Gastroesophageal sphincter (tissue), 4 donors: Measurements from ENCODE around the gene CHKA. TPM values are rescaled to one million over a fixed set of nuclear protein-coding genes. Genes with fewer than 3 reads are reported as not detected.
A peak's percentile ranks its signal among the peaks of the same experiment; 100 is the strongest.

Experiments used
- ATAC-seq: fragments of 150-250 bp; one replicate; pipeline ENCODE4 v1.9.1; 2016; ENCODE audit warnings: mild to moderate bottlenecking, moderate library complexity
- H3K27ac ChIP-seq, 4 donors: fragments of 200-600 bp; sonication (generic) in 3 of 4; 1 replicate in 3 of 4; 2 replicates in 1 of 4; pipeline ENCODE4 v1.5.1; 2016 to 2019
- H3K27me3 ChIP-seq: fragments of 200-600 bp; sonication (generic); one replicate; pipeline ENCODE4 v1.5.1; 2019
- H3K36me3 ChIP-seq, 2 donors: fragments of 200-600 bp; sonication (generic); one replicate each; pipeline ENCODE4 v1.5.1; 2019; ENCODE audit warnings: control low read depth in 1 of 2
- H3K4me1 ChIP-seq, 3 donors: fragments of 200-600 bp; sonication (generic); 1 replicate in 2 of 3; 2 replicates in 1 of 3; pipeline ENCODE4 v1.5.1; 2016 to 2019; ENCODE audit warnings: control low read depth in 2 of 3
- H3K4me3 ChIP-seq, 2 donors: fragments of 200-600 bp; sonication (generic); one replicate each; pipeline ENCODE4 v1.5.1; 2019; ENCODE audit warnings: mild to moderate bottlenecking in 1 of 2, moderate library complexity in 1 of 2
- H3K9me3 ChIP-seq, 3 donors: fragments of 200-600 bp; sonication (generic); one replicate each; pipeline ENCODE4 v1.5.1; 2017 to 2019; ENCODE audit warnings: control low read depth in 2 of 3
- EP300 ChIP-seq: sonication (generic); formaldehyde crosslinking; IDR thresholded peaks from one replicate; pipeline ENCODE4 v1.6.1; 2017; ENCODE audit warnings: antibody characterized with exemption, mild to moderate bottlenecking
- POLR2A ChIP-seq, 2 donors: fragments of 450-650 bp; IDR thresholded peaks; one replicate each; pipeline ENCODE4 v1.6.1; 2017; ENCODE audit warnings: antibody characterized with exemption in 2 of 2, mild to moderate bottlenecking in 2 of 2, moderate library complexity in 1 of 2
- POLR2AphosphoS5 ChIP-seq: sonication (generic); formaldehyde crosslinking; IDR thresholded peaks from one replicate; pipeline ENCODE4 v1.6.1; 2017; ENCODE audit warnings: antibody characterized with exemption
- WGBS, 2 donors: methylation state at CpG; one replicate each; pipeline ENCODE4 v1.1.5; 2018; ENCODE audit warnings: low coverage in 1 of 2; 5-methylcytosine and 5-hydroxymethylcytosine counted together
- total RNA-seq, 4 donors: library from RNA; depleted of rRNA; stranded (reverse); fragments of >200 nt; gene quantifications; one replicate each; pipeline ENCODE4 v1.1.0, GENCODE V29; 2016
- TF ChIP-seq, protein P1 (sequence below), 4 experiments: fragments of 200-600 bp in 2 of 4; fragments of 450-650 bp in 2 of 4; sonication (generic) in 1 of 4; IDR thresholded peaks; one replicate each; pipeline ENCODE4 v1.5.1; 2017 to 2019; ENCODE audit warnings: antibody characterized with exemption in 4 of 4, mild to moderate bottlenecking in 2 of 4, moderate library complexity in 2 of 4

The CHKA gene
- total RNA-seq, 4 donors from 2014 or later = 11.1 to 66.1 (median 33.9) TPM

- Histone ChIP-seq H3K27ac (no peak overlapping the region), H3K4me1 (peaks cover 0 to 23% (median 3%) of the 10 kb centered on the region in 3 donors), H3K36me3 (peaks cover 0 to 25% of the 10 kb centered on the region in 2 donors), H3K9me3 (no peaks in the 10 kb centered on the region), H3K27me3 (no peaks in the 10 kb centered on the region), H3K4me3 (no peak overlapping the region)
- WGBS, 2 donors = 60% methylated on average over 1 of the region's 18 CpGs; no CpG with 5 or more reads in 1 of the 2 donors
- TF ChIP-seq POLR2AphosphoS5 (no peak), POLR2A (IDR thresholded peaks at IDR 0.05) (no peak), EP300 (no peak)
- TF ChIP-seq, protein P1, sequence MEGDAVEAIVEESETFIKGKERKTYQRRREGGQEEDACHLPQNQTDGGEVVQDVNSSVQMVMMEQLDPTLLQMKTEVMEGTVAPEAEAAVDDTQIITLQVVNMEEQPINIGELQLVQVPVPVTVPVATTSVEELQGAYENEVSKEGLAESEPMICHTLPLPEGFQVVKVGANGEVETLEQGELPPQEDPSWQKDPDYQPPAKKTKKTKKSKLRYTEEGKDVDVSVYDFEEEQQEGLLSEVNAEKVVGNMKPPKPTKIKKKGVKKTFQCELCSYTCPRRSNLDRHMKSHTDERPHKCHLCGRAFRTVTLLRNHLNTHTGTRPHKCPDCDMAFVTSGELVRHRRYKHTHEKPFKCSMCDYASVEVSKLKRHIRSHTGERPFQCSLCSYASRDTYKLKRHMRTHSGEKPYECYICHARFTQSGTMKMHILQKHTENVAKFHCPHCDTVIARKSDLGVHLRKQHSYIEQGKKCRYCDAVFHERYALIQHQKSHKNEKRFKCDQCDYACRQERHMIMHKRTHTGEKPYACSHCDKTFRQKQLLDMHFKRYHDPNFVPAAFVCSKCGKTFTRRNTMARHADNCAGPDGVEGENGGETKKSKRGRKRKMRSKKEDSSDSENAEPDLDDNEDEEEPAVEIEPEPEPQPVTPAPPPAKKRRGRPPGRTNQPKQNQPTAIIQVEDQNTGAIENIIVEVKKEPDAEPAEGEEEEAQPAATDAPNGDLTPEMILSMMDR (IDR thresholded peaks at IDR 0.05) = no peak
- no peak for ATAC-seq
These were observed 102.4 kb downstream of the CHKA start for GRCh38 chr11:68018730-68019190.

GRCh38 chr11:68017980-68018729, 103.0 kb downstream of the CHKA start:
- no peak for ATAC-seq
- no peak overlapping the region for H3K4me3 ChIP-seq
- no peaks in the 10 kb centered on the region for H3K9me3 ChIP-seq
- TF ChIP-seq POLR2AphosphoS5 (no peak), EP300 (no peak), POLR2A (IDR thresholded peaks at IDR 0.05) (no peak)
- TF ChIP-seq, protein P1 (IDR thresholded peaks at IDR 0.05) = no peak
- H3K36me3 ChIP-seq = peaks cover 0 to 22% of the 10 kb centered on the region in 2 donors
- peaks cover 0 to 29% (median 3%) of the 10 kb centered on the region in 3 donors for H3K4me1 ChIP-seq
- H3K27me3 ChIP-seq = no peaks in the 10 kb centered on the region
- H3K27ac ChIP-seq = no peak overlapping the region
- WGBS, 2 donors = 82 to 83% methylated on average over 2 to 15 of the region's 27 CpGs

GRCh38 chr11:68016904-68017817, 104.0 kb downstream of the CHKA start:
- 80% methylated on average over 2 of the region's 16 CpGs; no CpG with 5 or more reads in 1 of the 2 donors for WGBS, 2 donors
- peaks cover 0 to 12% of the 10 kb centered on the region in 2 donors for H3K36me3 ChIP-seq
- peaks cover 0 to 39% (median 3%) of the 10 kb centered on the region in 3 donors for H3K4me1 ChIP-seq
- H3K4me3 ChIP-seq = no peak overlapping the region
- H3K9me3 ChIP-seq = no peaks in the 10 kb centered on the region
- peak overlapping the region in 1 of 4 donors; percentile 15 for H3K27ac ChIP-seq
- no peak for ATAC-seq
- TF ChIP-seq EP300 (no peak), POLR2AphosphoS5 (no peak), POLR2A (IDR thresholded peaks at IDR 0.05) (no peak)
- TF ChIP-seq, protein P1 (IDR thresholded peaks at IDR 0.05) = no peak
- no peaks in the 10 kb centered on the region for H3K27me3 ChIP-seq

DNA sequence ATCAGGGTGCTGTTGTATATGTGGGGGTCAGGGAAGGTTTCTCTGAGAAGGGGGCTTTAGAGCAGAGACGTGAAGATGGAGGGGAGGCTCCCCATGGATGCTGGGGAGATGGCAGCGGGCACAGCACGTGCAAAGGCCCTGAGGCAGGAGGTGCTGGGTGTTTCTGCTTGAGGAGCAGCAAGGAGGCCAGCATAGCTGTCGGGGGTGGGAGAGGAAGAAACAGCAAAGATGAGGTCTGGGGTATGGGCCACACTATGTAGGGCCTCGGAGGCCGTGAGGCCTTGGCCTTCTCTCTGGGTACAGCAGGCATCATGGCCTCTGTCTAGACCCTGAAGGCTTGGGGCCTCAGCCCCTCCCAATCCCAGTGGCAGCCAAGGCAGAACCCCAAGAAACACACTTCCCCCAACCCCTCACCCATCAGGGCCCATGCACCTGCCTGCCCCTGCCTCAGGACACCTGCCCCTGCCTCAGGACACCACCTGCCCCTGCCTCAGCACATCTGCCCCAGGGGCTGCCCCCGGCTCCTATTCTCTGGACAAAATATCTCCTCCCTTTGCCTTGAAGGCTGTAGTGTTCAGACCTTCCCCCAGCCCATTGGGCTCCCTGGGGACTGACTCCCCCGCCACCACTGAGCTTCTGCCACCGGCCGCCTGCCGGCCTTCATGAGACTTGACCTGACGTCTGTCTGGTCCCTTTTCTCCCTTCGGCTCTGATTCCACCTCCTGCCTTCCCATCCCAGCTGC, 104.9 kb downstream of the CHKA start:
- Histone ChIP-seq H3K27me3 (no peaks in the 10 kb centered on the region), H3K36me3 (peaks cover 0 to 7% of the 10 kb centered on the region in 2 donors), H3K4me1 (peaks cover 0 to 45% (median 3%) of the 10 kb centered on the region in 3 donors), H3K27ac (peak overlapping the region in 1 of 4 donors; percentile 15), H3K4me3 (no peak overlapping the region), H3K9me3 (no peaks in the 10 kb centered on the region)
- ATAC-seq = no peak
- WGBS, 2 donors = 60 to 69% methylated on average over 12 of the region's 13 CpGs
- TF ChIP-seq EP300 (no peak), POLR2AphosphoS5 (no peak), POLR2A (IDR thresholded peaks at IDR 0.05) (no peak)
- TF ChIP-seq, protein P1 (IDR thresholded peaks at IDR 0.05) = no peak
